Measurements from ENCODE around the gene ID4.

ID4 gene

DNA sequence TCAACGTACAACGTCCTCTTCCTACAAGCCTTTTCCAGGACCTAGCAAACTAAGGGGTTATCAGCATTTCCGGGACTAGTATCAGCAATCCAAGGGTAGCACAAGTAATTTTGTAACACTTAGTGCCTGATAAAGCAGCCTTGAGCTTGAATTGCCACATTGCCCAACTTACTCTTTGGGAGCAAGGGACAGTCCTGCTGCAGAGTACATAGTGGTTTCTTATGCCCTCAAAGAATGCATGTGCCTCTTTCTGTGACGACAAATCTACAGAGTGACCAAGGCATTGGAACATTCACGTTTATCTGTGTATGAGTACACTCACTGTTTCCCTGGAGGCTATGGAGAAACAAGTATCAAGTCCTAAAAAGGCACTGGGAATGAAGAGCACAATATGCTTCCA lies 3.2 kb upstream of the ID4 start:
- no peak for DNase-seq (ENCODE audit: insufficient read length, low spot score)
- TF ChIP-seq, protein P1, sequence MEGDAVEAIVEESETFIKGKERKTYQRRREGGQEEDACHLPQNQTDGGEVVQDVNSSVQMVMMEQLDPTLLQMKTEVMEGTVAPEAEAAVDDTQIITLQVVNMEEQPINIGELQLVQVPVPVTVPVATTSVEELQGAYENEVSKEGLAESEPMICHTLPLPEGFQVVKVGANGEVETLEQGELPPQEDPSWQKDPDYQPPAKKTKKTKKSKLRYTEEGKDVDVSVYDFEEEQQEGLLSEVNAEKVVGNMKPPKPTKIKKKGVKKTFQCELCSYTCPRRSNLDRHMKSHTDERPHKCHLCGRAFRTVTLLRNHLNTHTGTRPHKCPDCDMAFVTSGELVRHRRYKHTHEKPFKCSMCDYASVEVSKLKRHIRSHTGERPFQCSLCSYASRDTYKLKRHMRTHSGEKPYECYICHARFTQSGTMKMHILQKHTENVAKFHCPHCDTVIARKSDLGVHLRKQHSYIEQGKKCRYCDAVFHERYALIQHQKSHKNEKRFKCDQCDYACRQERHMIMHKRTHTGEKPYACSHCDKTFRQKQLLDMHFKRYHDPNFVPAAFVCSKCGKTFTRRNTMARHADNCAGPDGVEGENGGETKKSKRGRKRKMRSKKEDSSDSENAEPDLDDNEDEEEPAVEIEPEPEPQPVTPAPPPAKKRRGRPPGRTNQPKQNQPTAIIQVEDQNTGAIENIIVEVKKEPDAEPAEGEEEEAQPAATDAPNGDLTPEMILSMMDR (IDR thresholded peaks at IDR 0.05; ENCODE audit: insufficient read depth, missing control alignments), result no peak
- FAIRE-seq, result no peak

DNA sequence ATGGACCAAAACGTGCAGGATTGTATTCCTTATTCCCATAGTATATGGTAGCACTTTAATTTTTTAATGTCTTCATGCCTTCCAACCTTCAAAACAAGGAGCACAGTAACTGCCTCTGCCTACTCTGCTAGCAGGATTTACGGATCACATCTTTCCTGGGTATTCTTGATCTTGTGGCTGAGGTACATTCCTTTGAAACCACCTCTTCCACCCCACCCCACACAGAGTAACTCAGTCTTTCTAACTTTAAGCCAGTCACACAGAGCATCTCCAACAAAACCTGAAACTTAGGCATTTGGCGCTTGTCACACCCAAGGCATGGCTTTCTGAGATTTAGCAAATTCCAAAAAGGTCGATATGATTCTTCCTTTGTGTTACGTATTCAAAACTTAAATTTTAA lies 2.3 kb upstream of the ID4 start:
- FAIRE-seq (no peak), DNase-seq (ENCODE audit: insufficient read length, low spot score) (no peak)
- TF ChIP-seq, protein P1 (IDR thresholded peaks at IDR 0.05; ENCODE audit: insufficient read depth, missing control alignments), result no peak

DNA sequence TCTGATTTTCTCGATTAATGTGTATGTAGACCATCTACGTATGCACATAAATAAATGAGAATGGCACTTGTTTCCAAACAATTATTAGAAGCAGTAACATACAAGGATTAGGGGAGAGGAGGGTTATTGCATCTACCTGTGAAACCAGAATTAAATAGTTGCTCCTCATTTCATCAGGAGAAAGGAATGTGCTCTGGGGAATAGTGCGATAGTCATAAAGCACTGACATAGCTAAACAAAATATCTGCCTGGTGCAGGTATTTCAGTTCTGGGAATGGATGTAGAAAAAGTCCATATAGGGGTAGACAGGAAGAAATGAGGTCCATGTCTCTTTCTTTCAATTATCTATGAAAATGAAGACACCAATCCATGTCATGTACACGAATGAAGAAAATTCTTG lies 1.6 kb upstream of the ID4 start:
- FAIRE-seq (no peak), DNase-seq (ENCODE audit: insufficient read length, low spot score) (no peak)
- TF ChIP-seq, protein P1 (IDR thresholded peaks at IDR 0.05; ENCODE audit: insufficient read depth, missing control alignments), result no peak

DNA sequence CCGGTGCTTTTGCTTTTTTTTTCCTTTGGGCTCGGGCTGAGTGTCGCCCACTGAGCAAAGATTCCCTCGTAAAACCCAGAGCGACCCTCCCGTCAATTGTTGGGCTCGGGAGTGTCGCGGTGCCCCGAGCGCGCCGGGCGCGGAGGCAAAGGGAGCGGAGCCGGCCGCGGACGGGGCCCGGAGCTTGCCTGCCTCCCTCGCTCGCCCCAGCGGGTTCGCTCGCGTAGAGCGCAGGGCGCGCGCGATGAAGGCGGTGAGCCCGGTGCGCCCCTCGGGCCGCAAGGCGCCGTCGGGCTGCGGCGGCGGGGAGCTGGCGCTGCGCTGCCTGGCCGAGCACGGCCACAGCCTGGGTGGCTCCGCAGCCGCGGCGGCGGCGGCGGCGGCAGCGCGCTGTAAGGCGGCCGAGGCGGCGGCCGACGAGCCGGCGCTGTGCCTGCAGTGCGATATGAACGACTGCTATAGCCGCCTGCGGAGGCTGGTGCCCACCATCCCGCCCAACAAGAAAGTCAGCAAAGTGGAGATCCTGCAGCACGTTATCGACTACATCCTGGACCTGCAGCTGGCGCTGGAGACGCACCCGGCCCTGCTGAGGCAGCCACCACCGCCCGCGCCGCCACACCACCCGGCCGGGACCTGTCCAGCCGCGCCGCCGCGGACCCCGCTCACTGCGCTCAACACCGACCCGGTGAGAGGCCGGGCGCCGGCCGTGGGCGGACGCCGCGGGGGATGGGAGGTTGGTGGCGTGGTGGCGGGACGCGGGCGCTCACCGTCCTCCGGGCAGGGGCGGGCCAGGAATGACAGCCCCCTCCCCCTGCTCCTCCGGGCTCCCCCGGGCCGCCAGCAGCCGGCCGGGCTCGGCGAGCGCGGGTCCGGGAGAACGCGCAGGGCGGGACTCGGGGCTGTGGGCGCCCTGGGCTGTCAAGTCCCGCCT lies 606 bp downstream of the ID4 start:
- TF ChIP-seq, protein P1 (IDR thresholded peaks at IDR 0.05; ENCODE audit: insufficient read depth, missing control alignments), result no peak
- no peak for DNase-seq (ENCODE audit: insufficient read length, low spot score)
- no peak for FAIRE-seq

DNA sequence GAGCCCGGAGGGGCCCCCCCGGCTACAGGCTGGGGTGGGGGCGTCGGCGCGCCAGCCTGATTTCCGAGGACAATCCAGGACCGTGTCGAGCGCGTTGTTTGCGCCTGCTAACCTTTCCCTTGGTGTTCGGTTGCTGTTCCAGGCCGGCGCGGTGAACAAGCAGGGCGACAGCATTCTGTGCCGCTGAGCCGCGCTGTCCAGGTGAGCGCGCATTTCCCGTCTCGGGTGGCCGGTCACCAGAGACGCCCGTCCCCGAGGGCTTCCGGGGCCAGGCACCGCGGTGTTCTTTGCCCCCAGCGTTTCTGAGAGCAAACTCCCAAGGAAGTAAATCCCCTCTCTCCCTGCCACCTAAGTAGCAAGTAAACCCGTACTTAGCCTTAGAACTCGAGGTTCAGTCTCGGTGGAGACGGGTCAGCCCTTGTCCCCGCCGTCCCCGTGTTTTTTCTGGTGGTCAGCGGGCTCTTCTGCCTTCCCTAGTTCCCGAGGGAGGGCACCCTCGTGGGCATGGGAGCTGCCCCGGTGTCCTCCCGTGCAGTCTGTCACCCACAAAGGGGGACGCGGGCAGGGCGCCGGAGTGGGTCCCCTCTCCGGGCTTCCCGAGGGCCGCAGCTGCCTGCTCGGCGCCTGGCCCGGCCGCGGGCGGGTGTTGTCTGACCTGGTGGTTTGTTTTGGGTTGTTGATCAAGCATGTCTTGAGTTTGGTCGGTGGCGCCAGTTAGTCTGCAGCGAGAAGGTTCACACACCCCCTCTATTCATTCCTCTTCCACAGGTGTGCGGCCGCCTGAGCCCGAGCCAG lies 1.5 kb downstream of the ID4 start:
- TF ChIP-seq, protein P1 (IDR thresholded peaks at IDR 0.05; ENCODE audit: insufficient read depth, missing control alignments), result no peak
- FAIRE-seq (no peak), DNase-seq (ENCODE audit: insufficient read length, low spot score) (no peak)

DNA sequence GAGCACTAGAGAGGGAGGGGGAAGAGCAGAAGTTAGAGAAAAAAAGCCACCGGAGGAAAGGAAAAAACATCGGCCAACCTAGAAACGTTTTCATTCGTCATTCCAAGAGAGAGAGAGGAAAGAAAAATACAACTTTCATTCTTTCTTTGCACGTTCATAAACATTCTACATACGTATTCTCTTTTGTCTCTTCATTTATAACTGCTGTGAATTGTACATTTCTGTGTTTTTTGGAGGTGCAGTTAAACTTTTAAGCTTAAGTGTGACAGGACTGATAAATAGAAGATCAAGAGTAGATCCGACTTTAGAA lies 2.0 kb downstream of the ID4 start:
- DNase-seq (ENCODE audit: insufficient read length, low spot score) (no peak), FAIRE-seq (no peak)
- TF ChIP-seq, protein P1 (IDR thresholded peaks at IDR 0.05; ENCODE audit: insufficient read depth, missing control alignments), result no peak

DNA sequence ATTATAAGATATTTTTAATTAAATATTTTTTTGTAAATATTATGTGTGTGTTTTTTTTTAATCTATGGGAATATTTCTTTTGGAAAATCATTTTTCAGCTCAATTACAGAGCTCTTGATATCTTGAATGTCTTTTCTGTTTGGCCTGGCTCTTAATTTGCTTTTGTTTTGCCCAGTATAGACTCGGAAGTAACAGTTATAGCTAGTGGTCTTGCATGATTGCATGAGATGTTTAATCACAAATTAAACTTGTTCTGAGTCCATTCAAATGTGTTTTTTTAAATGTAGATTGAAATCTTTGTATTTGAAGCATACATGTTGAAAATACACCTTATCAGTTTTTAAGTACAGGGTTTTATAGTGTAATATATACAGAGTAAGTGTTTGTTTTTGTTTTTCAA lies 2.6 kb downstream of the ID4 start:
- TF ChIP-seq, protein P1 (IDR thresholded peaks at IDR 0.05; ENCODE audit: insufficient read depth, missing control alignments), result no peak
- DNase-seq (ENCODE audit: insufficient read length, low spot score), result no peak
- no peak for FAIRE-seq

Data from D721Med (cell line).